ENCODE measurements around the gene MARCHF2.
A peak's percentile ranks its signal among the peaks of the same experiment; 100 is the strongest.

Gene MARCHF2

DNA sequence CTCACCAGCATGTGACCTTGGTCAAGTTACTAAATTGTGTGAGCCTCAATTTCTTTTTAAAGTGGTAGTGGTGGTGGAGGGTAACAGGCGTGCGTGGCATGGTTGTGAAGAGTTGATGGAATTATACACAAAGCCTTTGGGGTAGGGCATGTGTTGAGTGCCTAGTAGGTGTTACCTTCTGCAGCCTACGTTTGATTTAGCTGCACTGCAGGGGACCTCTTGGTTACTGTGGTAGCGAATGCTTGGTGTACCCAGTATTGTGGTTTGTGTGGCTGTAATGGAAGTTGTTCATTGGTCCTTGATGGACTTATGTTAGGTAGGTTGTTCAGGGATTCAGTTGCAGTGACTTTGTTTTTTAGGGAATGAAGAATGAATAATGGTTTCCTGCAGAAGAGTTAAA lies 64.8 kb downstream of the MARCHF2 start:
- no peak for DNase-seq (ENCODE audit: low read depth in 2 of 2)

DNA sequence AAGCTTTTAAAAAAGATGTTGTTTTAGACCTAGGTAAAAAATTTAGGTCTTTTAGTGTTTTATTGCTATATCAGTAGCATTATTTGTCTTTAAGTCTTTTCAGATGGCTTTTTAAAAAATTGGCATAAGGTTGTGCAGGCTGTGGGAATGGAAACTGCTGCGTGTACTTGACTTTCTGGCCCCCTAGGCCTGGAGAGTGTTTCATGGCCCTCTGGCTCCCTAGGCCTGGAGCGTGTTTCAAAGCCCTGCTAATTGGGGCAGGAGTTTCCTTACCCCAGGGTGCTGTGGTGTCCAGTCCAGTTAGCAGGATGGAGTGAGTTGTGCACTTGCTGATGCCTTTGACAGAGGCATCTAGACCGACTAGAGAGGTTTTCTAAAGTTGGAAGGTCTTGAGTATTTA lies 65.5 kb downstream of the MARCHF2 start:
- no peak for DNase-seq (ENCODE audit: low read depth in 2 of 2)

- DNase-seq (ENCODE audit: low read depth in 2 of 2): no peak
These were observed 68.1 kb downstream of the MARCHF2 start for GRCh38 chr19:8481201-8481600.

DNA sequence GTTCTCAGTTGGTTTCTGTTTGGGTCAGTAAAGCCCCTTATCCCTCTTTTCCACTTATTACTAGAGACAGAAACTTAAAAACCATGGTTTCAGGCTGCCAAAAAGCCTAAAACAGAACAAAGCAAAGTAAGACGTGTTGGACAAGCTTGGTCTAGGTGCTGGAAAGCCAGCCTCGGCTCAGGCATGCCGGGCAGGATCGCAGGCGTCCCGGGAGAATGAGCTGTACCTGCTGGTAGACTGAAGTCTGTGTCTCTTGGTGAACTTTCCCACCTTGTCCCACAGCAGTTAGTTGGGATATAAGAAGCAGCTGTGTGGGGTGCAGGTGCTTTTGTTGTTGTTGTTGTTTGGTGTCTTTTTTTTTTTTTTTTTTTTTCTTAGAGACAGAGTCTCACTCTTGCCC lies 68.5 kb downstream of the MARCHF2 start:
- DNase-seq (ENCODE audit: low read depth in 2 of 2): no peak

GRCh38 chr19:8482696-8483095 lies 69.6 kb downstream of the MARCHF2 start:
- DNase-seq (ENCODE audit: low read depth in 2 of 2): no peak

GRCh38 chr19:8483165-8483564 lies 70.1 kb downstream of the MARCHF2 start:
- no peak for DNase-seq (ENCODE audit: low read depth in 2 of 2)

GRCh38 chr19:8484331-8484894 lies 71.3 kb downstream of the MARCHF2 start:
- DNase-seq (ENCODE audit: low read depth in 2 of 2): no peak

DNA sequence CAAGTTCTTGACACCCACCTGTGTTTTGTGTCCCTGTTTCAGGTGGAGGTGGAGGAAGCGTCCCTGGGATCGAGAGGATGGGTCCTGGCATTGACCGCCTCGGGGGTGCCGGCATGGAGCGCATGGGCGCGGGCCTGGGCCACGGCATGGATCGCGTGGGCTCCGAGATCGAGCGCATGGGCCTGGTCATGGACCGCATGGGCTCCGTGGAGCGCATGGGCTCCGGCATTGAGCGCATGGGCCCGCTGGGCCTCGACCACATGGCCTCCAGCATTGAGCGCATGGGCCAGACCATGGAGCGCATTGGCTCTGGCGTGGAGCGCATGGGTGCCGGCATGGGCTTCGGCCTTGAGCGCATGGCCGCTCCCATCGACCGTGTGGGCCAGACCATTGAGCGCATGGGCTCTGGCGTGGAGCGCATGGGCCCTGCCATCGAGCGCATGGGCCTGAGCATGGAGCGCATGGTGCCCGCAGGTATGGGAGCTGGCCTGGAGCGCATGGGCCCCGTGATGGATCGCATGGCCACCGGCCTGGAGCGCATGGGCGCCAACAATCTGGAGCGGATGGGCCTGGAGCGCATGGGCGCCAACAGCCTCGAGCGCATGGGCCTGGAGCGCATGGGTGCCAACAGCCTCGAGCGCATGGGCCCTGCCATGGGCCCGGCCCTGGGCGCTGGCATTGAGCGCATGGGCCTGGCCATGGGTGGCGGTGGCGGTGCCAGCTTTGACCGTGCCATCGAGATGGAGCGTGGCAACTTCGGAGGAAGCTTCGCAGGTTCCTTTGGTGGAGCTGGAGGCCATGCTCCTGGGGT lies 72.7 kb downstream of the MARCHF2 start:
- DNase-seq (ENCODE audit: low read depth in 2 of 2): no peak

- DNase-seq (ENCODE audit: low read depth in 2 of 2): no peak
These were observed 73.6 kb downstream of the MARCHF2 start for GRCh38 chr19:8486661-8487136.

DNA sequence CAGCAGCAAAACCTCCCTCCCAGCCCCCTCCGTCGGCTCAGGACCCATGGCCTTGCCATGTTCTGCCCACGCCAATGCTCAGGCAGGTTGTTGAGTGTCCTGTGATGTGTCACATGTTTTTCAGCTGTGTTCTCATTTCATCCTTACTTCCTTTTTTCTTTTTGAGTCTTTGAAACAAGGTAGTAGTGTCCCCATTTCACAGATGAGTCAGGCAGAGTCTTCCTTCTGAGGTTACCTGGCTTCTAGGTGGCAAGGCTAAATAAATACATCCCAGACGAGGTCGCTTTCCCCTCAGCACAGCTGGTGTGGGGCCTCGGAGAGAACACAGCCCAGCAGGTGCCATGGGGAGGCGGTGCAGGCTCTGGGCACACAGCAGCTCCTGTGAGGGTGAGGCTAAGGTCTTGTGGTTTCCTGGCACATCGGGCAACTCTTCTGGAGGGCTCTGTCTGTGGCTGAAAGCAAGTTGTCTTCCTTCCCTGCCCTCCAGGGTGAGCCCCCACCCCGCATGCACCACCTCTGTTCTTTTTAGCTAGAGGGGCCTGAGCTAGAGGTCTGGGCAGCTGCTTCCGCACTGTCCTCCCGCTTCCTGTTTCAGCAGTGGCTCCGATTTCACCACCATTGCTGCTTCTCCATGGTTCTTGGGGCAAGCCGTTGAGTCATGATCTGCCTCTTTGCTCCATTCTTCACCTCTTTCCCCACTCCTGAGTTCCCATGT lies 74.2 kb downstream of the MARCHF2 start:
- peak; percentile 6 to 46 for DNase-seq (ENCODE audit: low read depth in 2 of 2)

GRCh38 chr19:8488365-8488764 lies 75.3 kb downstream of the MARCHF2 start:
- no peak for DNase-seq (ENCODE audit: low read depth in 2 of 2)

Data from stimulated activated CD8-positive, alpha-beta memory T cell treated with anti-CD3 and anti-CD28 coated beads, Interleukin-7, amount 100 ng/mL, for 4 hours (primary cell).